HG02973 (cell line): ENCODE results near the gene CAMSAP3.
A peak's percentile ranks its signal among the peaks of the same experiment; 100 is the strongest.

ENCODE experiments used
- ATAC-seq: cut with Tn5 transposase; IDR thresholded peaks from one replicate; pipeline ENCODE4 v1.9.1; 2021; ENCODE audit warnings: moderate library complexity; ENCODE audit not compliant: unreplicated experiment

CAMSAP3 gene

GRCh38 chr19:7644550-7644877 lies 48.9 kb downstream of the CAMSAP3 start:
- ATAC-seq = no peak

GRCh38 chr19:7645163-7645562 lies 49.5 kb downstream of the CAMSAP3 start:
- ATAC-seq = no peak

- no peak for ATAC-seq
Observed at GRCh38 chr19:7645656-7646425, 50.2 kb downstream of the CAMSAP3 start.

- ATAC-seq = no peak
Observed at GRCh38 chr19:7646426-7646700, 50.7 kb downstream of the CAMSAP3 start.

- no peak for ATAC-seq
Observed at GRCh38 chr19:7647156-7647555, 51.5 kb downstream of the CAMSAP3 start.

GRCh38 chr19:7648265-7649014 lies 52.8 kb downstream of the CAMSAP3 start:
- ATAC-seq = no peak

- ATAC-seq = no peak
Observed at GRCh38 chr19:7650148-7650547, 54.5 kb downstream of the CAMSAP3 start.

- no peak for ATAC-seq
Observed at GRCh38 chr19:7652061-7652641, 56.5 kb downstream of the CAMSAP3 start.

GRCh38 chr19:7654401-7654800 lies 58.7 kb downstream of the CAMSAP3 start:
- ATAC-seq = no peak

GRCh38 chr19:7655581-7655980 lies 59.9 kb downstream of the CAMSAP3 start:
- ATAC-seq = no peak

- no peak for ATAC-seq
Observed at GRCh38 chr19:7657131-7657751, 61.6 kb downstream of the CAMSAP3 start.

- peak; percentile 77 for ATAC-seq
Observed at GRCh38 chr19:7658219-7658686, 62.6 kb downstream of the CAMSAP3 start.

GRCh38 chr19:7661744-7662538 lies 66.3 kb downstream of the CAMSAP3 start:
- no peak for ATAC-seq

GRCh38 chr19:7662657-7663056 lies 67.0 kb downstream of the CAMSAP3 start:
- no peak for ATAC-seq

- no peak for ATAC-seq
Observed at GRCh38 chr19:7663706-7664105, 68.0 kb downstream of the CAMSAP3 start.

GRCh38 chr19:7665076-7665475 lies 69.4 kb downstream of the CAMSAP3 start:
- ATAC-seq = no peak
